Measurements from ENCODE around the gene TBX6. TPM values are rescaled to one million over a fixed set of nuclear protein-coding genes. Genes with fewer than 3 reads are reported as not detected.

The TBX6 gene
- total RNA-seq, 1 experiment from 2014 or later: 1.6 TPM

DNA sequence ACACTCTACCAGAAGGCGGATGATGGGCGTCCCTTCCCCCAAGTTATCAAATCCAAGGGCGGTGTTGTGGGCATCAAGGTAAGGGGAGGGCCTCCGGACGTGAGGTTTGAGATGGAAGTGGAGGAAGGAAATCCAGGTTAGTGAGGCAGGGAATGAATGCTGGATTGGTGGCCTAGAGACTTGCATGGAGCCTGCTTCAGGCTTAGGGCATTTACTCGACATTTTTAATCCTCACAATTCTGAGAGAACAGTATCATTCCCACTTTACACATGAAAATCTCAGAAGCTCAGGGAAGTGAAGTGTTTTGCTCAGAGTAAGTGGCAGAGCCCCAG lies 24.2 kb downstream of the TBX6 start:
- peaks cover 12% of the 10 kb centered on the region; the same call in 1 of the 2 replicates for H3K79me2 ChIP-seq (ENCODE audit: insufficient read depth, low read length)
- no peak overlapping the region for H3K9ac ChIP-seq (ENCODE audit: extremely low read depth, insufficient read length, low read length)
- DNase-seq: no peak
- Mint-ChIP-seq H3K9me3 (no peaks in the 10 kb centered on the region; a peak in 1 of 5 replicates), H3K27ac (peak overlapping the region in 2 of 3 experiments; percentile 85 to 88; a peak in 4 of 7 replicates), H3K4me1 (peaks cover 19 to 30% of the 10 kb centered on the region in 2 experiments), H3K27me3 (ENCODE audit: low read depth) (no peaks in the 10 kb centered on the region; the same call in 1 of the 2 replicates), H3K36me3 (ENCODE audit: insufficient read depth in 1 of 3, low read depth in 3 of 3) (peaks cover 51 to 65% (median 58%) of the 10 kb centered on the region in 3 experiments), H3K4me3 (peak overlapping the region; percentile 88 to 94)
- no peak overlapping the region for H4K91ac ChIP-seq (ENCODE audit: insufficient read length, low read depth, low read length)
- no peak overlapping the region for H3K56ac ChIP-seq (ENCODE audit: insufficient read length, low read depth, low read length)
- H2AFZ ChIP-seq (ENCODE audit: low read length): no peak overlapping the region
- H3K27ac ChIP-seq (ENCODE audit: insufficient read length, low read depth, low read length): no peak overlapping the region
- WGBS (ENCODE audit: extremely low coverage, insufficient read length, low lambda C conversion rate): no CpG with 5 or more reads among the region's 6 CpGs
- H2BK15ac ChIP-seq (ENCODE audit: low read depth, low read length): no peak overlapping the region
- H3T11ph ChIP-seq (ENCODE audit: low read length): no peak overlapping the region
- H3K4ac ChIP-seq (ENCODE audit: low read depth, low read length): no peak overlapping the region
- H3K9me3 ChIP-seq (ENCODE audit: control insufficient read depth, low read depth, low read length): no peaks in the 10 kb centered on the region
- no peak overlapping the region for H4K8ac ChIP-seq (replicated peaks; ENCODE audit: insufficient read length, low read depth, low read length)
- H3K14ac ChIP-seq (ENCODE audit: insufficient read depth, low read length): no peak overlapping the region
- no peak overlapping the region for H2BK5ac ChIP-seq (ENCODE audit: insufficient read length, low read length)
- TF ChIP-seq, protein P1, sequence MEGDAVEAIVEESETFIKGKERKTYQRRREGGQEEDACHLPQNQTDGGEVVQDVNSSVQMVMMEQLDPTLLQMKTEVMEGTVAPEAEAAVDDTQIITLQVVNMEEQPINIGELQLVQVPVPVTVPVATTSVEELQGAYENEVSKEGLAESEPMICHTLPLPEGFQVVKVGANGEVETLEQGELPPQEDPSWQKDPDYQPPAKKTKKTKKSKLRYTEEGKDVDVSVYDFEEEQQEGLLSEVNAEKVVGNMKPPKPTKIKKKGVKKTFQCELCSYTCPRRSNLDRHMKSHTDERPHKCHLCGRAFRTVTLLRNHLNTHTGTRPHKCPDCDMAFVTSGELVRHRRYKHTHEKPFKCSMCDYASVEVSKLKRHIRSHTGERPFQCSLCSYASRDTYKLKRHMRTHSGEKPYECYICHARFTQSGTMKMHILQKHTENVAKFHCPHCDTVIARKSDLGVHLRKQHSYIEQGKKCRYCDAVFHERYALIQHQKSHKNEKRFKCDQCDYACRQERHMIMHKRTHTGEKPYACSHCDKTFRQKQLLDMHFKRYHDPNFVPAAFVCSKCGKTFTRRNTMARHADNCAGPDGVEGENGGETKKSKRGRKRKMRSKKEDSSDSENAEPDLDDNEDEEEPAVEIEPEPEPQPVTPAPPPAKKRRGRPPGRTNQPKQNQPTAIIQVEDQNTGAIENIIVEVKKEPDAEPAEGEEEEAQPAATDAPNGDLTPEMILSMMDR (conservative IDR thresholded peaks at IDR 0.05): no peak
- H3K23ac ChIP-seq (ENCODE audit: insufficient read length, low read depth, low read length): no peak overlapping the region
- peak overlapping the region; percentile 89 for H3K4me2 ChIP-seq (ENCODE audit: insufficient read depth, insufficient read length, low read length)
- H4K5ac ChIP-seq (ENCODE audit: insufficient read length, low read depth, low read length): no peak overlapping the region
- no peak overlapping the region for H2BK120ac ChIP-seq (ENCODE audit: low read depth, low read length, poor library complexity, severe bottlenecking)
- peaks cover 17% of the 10 kb centered on the region for H3K23me2 ChIP-seq (ENCODE audit: insufficient read length, low read depth, low read length, poor library complexity, severe bottlenecking)
- no peak overlapping the region for H3K18ac ChIP-seq (ENCODE audit: insufficient read length, low read depth, low read length)
- no peak overlapping the region for H2AK5ac ChIP-seq (ENCODE audit: insufficient read length, low read length)
- no peaks in the 10 kb centered on the region for H4K20me1 ChIP-seq (ENCODE audit: control insufficient read depth, insufficient read depth, insufficient read length)
- H2BK20ac ChIP-seq (ENCODE audit: low read depth, low read length, poor library complexity, severe bottlenecking): no peak overlapping the region
- H2BK12ac ChIP-seq (ENCODE audit: insufficient read length, low read depth, low read length): no peak overlapping the region
- no peaks in the 10 kb centered on the region for H3K27me3 ChIP-seq (ENCODE audit: insufficient read depth, low read length)
- H3K4me1 ChIP-seq (ENCODE audit: insufficient read depth, low read length): no peaks in the 10 kb centered on the region; the same call in 1 of the 2 replicates
- peaks cover 7% of the 10 kb centered on the region for H3K79me1 ChIP-seq (ENCODE audit: insufficient read depth, low read depth, low read length, poor library complexity, severe bottlenecking)

All from H9 (cell line).